ENCODE data around the gene HRH3. TPM values are rescaled to one million over a fixed set of nuclear protein-coding genes. Genes with fewer than 3 reads are reported as not detected.

The HRH3 gene
- polyA plus RNA-seq (2013, experiment 1 of 4): 3.1 TPM
- polyA plus RNA-seq (2013, experiment 2 of 4): 3.9 TPM
- 2.7 TPM for polyA plus RNA-seq (2013, experiment 3 of 4)
- polyA plus RNA-seq (2013, experiment 4 of 4): 2.6 TPM

DNA sequence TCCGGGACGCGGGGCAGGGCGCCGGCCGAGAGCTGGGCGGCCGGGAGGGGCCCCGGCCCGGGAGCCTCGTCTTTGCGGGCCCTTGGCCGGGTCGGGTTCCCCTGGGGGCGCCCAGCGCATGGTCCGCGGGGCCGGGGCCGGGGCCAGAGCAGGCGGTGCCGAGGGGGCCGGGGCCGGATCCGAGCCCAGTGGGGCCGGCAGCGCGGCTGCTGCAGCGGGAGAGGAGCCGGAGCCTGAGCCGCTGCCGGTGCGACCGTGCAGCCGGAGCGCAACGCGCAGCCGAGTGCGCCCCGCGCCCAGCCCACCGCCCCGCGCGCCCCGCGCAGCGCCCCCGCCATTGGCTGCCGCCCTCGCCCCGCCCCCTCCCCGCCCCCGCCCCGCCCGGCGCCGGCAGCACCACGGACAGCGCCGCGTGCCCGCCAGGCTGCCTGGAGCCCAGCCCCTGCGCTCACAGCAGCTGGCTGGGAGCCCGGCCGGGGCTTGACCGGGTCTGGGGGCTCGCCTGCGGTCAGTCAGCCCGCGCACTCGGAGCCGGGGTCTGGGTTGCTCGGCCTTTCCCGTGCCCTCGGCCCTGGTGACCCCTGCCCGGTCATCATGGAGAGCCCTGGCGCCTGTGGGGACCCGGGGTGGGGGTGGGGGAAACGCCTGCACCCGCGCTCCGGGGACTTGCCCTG is at the start of gene HRH3:
TSS of gene HRH3 (minus strand) at position 287 of the 674 bp plus-strand sequence. CDS start 308 bp downstream, outside the sequence.
- WGBS, 2 experiments: 1% methylated on average over 84 of the region's 84 CpGs
- Histone ChIP-seq H3K27me3 (ENCODE audit: control insufficient read depth, insufficient read depth, low read length, poor library complexity, severe bottlenecking) (peaks cover 95% of the 10 kb centered on the region), H3K36me3 (ENCODE audit: control insufficient read depth, insufficient read depth, low read length) (no peaks in the 10 kb centered on the region), H3K4me1 (ENCODE audit: control insufficient read depth, insufficient read depth, low read length) (peaks cover 24% of the 10 kb centered on the region), H3K4me3 (ENCODE audit: insufficient read depth, low read depth, low read length) (peak within 1 kb of the TSS; percentile 32), H3K27ac (ENCODE audit: insufficient read depth, low read depth, low read length, poor library complexity, severe bottlenecking) (no peak within 1 kb of the TSS), H3K9me3 (ENCODE audit: control insufficient read depth, low read length) (no peaks in the 10 kb centered on the region)

DNA sequence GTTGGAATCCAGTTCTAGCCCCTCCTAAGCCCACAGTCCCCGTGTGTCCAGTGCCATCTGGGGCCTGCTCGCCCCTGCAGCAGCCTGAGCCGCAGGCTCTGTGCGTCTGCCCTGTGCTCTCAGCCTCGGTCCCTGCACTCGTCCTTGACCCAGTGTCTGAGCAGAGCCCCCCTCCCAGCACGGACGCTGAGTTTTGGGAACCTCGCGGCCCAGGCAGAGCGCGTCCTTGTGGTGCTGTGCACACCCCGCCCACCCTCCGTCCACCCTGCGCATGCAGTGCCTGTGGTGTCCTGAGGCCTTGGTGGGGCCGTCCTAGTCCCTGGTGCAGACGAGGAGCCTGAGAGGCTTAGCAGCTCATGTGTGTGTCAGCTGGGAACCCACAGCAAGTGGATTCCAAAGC is 49.8 kb upstream of the HRH3 start:
- Histone ChIP-seq H3K4me1 (ENCODE audit: control insufficient read depth, insufficient read depth, low read length) (no peaks in the 10 kb centered on the region), H3K36me3 (ENCODE audit: control insufficient read depth, insufficient read depth, low read length) (peaks cover 26% of the 10 kb centered on the region), H3K27me3 (ENCODE audit: control insufficient read depth, insufficient read depth, low read length, poor library complexity, severe bottlenecking) (no peaks in the 10 kb centered on the region), H3K9me3 (ENCODE audit: control insufficient read depth, low read length) (no peaks in the 10 kb centered on the region), H3K4me3 (ENCODE audit: insufficient read depth, low read depth, low read length) (no peak overlapping the region), H3K27ac (ENCODE audit: insufficient read depth, low read depth, low read length, poor library complexity, severe bottlenecking) (no peak overlapping the region)
- WGBS, 2 experiments: 93 to 96% methylated on average over 17 of the region's 17 CpGs

DNA sequence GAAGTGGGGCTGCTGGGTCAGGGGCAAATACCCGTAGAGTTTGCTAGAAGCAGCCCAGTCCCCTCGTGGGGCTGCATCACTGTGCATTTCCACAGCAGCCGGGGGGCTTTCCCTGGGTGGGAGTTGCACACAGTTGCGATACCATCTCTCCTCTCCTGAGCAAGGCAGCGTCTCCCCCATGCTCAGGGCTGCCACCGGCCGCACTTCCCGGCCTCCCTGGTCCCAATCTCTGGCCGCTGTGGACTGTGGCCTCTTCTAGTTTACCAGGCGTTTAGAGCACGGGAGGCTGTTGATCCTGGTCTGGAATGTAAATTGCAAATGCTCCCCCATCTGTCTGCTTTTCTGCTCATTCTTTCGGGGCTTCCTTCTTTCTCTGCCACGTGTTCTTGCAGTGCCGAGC is 49.3 kb upstream of the HRH3 start:
- H3K9me3 ChIP-seq (ENCODE audit: control insufficient read depth, low read length): no peaks in the 10 kb centered on the region
- H3K4me1 ChIP-seq (ENCODE audit: control insufficient read depth, insufficient read depth, low read length): no peaks in the 10 kb centered on the region
- H3K27me3 ChIP-seq (ENCODE audit: control insufficient read depth, insufficient read depth, low read length, poor library complexity, severe bottlenecking): no peaks in the 10 kb centered on the region
- H3K4me3 ChIP-seq (ENCODE audit: insufficient read depth, low read depth, low read length): no peak overlapping the region
- 88 to 91% methylated on average over 14 of the region's 14 CpGs for WGBS, 2 experiments
- peaks cover 28% of the 10 kb centered on the region for H3K36me3 ChIP-seq (ENCODE audit: control insufficient read depth, insufficient read depth, low read length)
- no peak overlapping the region for H3K27ac ChIP-seq (ENCODE audit: insufficient read depth, low read depth, low read length, poor library complexity, severe bottlenecking)

- H3K36me3 ChIP-seq (ENCODE audit: control insufficient read depth, insufficient read depth, low read length): peaks cover 26% of the 10 kb centered on the region
- H3K9me3 ChIP-seq (ENCODE audit: control insufficient read depth, low read length): no peaks in the 10 kb centered on the region
- no peaks in the 10 kb centered on the region for H3K27me3 ChIP-seq (ENCODE audit: control insufficient read depth, insufficient read depth, low read length, poor library complexity, severe bottlenecking)
- WGBS, 2 experiments: 81% methylated on average over 7 of the region's 7 CpGs
- no peaks in the 10 kb centered on the region for H3K4me1 ChIP-seq (ENCODE audit: control insufficient read depth, insufficient read depth, low read length)
- H3K4me3 ChIP-seq (ENCODE audit: insufficient read depth, low read depth, low read length): no peak overlapping the region
- no peak overlapping the region for H3K27ac ChIP-seq (ENCODE audit: insufficient read depth, low read depth, low read length, poor library complexity, severe bottlenecking)
Observed at GRCh38 chr20:62268228-62268900, 48.3 kb upstream of the HRH3 start.

- 90 to 96% methylated on average over 8 to 10 of the region's 10 CpGs for WGBS, 2 experiments
- H3K27me3 ChIP-seq (ENCODE audit: control insufficient read depth, insufficient read depth, low read length, poor library complexity, severe bottlenecking): no peaks in the 10 kb centered on the region
- no peak overlapping the region for H3K4me3 ChIP-seq (ENCODE audit: insufficient read depth, low read depth, low read length)
- no peak overlapping the region for H3K27ac ChIP-seq (ENCODE audit: insufficient read depth, low read depth, low read length, poor library complexity, severe bottlenecking)
- no peaks in the 10 kb centered on the region for H3K4me1 ChIP-seq (ENCODE audit: control insufficient read depth, insufficient read depth, low read length)
- peaks cover 20% of the 10 kb centered on the region for H3K36me3 ChIP-seq (ENCODE audit: control insufficient read depth, insufficient read depth, low read length)
- H3K9me3 ChIP-seq (ENCODE audit: control insufficient read depth, low read length): no peaks in the 10 kb centered on the region
Observed at GRCh38 chr20:62267543-62267942, 47.5 kb upstream of the HRH3 start.

DNA sequence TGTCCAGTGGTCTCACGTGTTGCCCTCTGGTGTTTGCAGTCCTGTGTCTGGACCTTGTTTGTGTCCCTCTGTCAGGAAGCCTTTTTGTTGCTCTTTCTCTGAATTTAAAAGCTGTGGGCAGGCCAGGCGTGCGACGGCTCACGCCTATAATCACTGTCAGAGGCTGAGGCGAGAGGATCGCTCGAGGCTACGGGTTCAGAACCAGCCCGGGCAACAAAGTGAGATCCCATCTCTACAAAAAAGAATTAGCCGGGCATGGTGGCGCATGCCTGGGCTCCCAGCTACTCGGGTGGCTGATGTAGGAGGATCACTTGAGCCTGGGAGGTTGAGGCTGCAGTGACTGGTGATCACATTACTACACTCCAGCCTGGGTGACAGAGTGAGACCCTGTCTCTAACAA is 46.8 kb upstream of the HRH3 start:
- Histone ChIP-seq H3K27me3 (ENCODE audit: control insufficient read depth, insufficient read depth, low read length, poor library complexity, severe bottlenecking) (no peaks in the 10 kb centered on the region), H3K9me3 (ENCODE audit: control insufficient read depth, low read length) (no peaks in the 10 kb centered on the region), H3K27ac (ENCODE audit: insufficient read depth, low read depth, low read length, poor library complexity, severe bottlenecking) (no peak overlapping the region), H3K36me3 (ENCODE audit: control insufficient read depth, insufficient read depth, low read length) (peaks cover 21% of the 10 kb centered on the region), H3K4me1 (ENCODE audit: control insufficient read depth, insufficient read depth, low read length) (no peaks in the 10 kb centered on the region), H3K4me3 (ENCODE audit: insufficient read depth, low read depth, low read length) (no peak overlapping the region)
- WGBS, 2 experiments: 94 to 95% methylated on average over 13 of the region's 13 CpGs

DNA sequence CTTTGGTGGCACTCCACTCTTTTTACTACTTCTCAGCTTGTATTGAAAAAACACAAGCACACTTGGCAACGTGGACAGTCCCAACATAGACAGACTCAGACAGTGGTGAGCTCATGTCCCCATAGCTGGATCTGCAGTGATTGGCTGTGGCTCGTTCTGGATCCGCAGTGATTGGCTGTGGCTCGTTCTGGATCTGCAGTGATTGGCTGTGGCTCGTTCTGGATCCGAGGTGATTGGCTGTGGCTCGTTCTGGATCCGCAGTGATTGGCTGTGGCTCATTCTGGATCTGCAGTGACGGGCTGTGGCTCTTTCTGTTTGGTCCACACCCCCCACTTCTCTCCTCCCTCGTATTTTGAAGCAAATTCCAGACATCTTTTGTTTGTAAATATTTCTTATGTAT is 46.3 kb upstream of the HRH3 start:
- Histone ChIP-seq H3K36me3 (ENCODE audit: control insufficient read depth, insufficient read depth, low read length) (peaks cover 21% of the 10 kb centered on the region), H3K9me3 (ENCODE audit: control insufficient read depth, low read length) (no peaks in the 10 kb centered on the region), H3K4me1 (ENCODE audit: control insufficient read depth, insufficient read depth, low read length) (no peaks in the 10 kb centered on the region), H3K27ac (ENCODE audit: insufficient read depth, low read depth, low read length, poor library complexity, severe bottlenecking) (no peak overlapping the region), H3K4me3 (ENCODE audit: insufficient read depth, low read depth, low read length) (no peak overlapping the region), H3K27me3 (ENCODE audit: control insufficient read depth, insufficient read depth, low read length, poor library complexity, severe bottlenecking) (no peaks in the 10 kb centered on the region)
- 95% methylated on average over 9 of the region's 10 CpGs for WGBS, 2 experiments

DNA sequence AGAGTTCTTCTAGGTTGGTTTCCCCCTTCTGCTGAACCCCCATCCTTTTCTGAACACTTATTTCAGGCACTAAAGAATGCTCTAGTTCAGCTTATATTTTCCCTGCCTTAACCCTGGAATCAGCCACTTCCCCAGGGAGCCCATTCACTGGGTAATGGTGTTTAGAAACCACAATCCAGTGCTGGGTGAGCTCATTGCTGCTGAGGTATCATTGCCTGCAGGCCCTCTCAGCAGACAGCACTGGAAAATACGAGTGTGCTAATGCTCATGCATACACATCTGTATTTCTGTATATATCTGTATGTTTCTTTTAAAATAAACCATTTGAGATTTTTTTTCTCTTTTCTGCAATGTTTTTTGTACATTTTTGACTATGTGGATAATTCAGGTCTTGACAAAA is 45.3 kb upstream of the HRH3 start:
- no peaks in the 10 kb centered on the region for H3K27me3 ChIP-seq (ENCODE audit: control insufficient read depth, insufficient read depth, low read length, poor library complexity, severe bottlenecking)
- H3K9me3 ChIP-seq (ENCODE audit: control insufficient read depth, low read length): no peaks in the 10 kb centered on the region
- WGBS, 2 experiments: 90% methylated on average over 1 of the region's 1 CpG; no CpG with 5 or more reads in 1 of the 2 experiments
- H3K27ac ChIP-seq (ENCODE audit: insufficient read depth, low read depth, low read length, poor library complexity, severe bottlenecking): no peak overlapping the region
- H3K36me3 ChIP-seq (ENCODE audit: control insufficient read depth, insufficient read depth, low read length): peaks cover 21% of the 10 kb centered on the region
- no peak overlapping the region for H3K4me3 ChIP-seq (ENCODE audit: insufficient read depth, low read depth, low read length)
- no peaks in the 10 kb centered on the region for H3K4me1 ChIP-seq (ENCODE audit: control insufficient read depth, insufficient read depth, low read length)

DNA sequence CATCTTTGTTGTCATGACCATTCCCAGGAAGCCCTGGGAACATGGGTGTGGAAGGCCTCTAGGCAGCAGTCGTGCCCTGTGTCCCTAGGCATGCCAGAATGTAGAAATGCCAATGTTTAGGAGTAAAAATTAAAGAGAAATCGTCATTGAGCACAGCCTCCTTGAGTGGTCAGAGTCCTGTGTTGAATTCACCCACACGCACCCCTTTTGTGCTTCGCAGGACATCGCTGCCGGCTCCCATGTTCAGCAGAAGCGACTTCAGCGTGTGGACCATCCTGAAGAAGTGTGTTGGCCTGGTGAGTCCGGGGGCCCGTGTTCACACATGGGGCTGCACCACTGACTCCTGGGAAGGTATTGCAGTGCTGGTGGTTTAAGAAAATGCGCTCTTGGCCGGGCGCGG is 43.3 kb upstream of the HRH3 start:
- H3K4me1 ChIP-seq (ENCODE audit: control insufficient read depth, insufficient read depth, low read length): no peaks in the 10 kb centered on the region
- peaks cover 21% of the 10 kb centered on the region for H3K36me3 ChIP-seq (ENCODE audit: control insufficient read depth, insufficient read depth, low read length)
- H3K9me3 ChIP-seq (ENCODE audit: control insufficient read depth, low read length): no peaks in the 10 kb centered on the region
- H3K27ac ChIP-seq (ENCODE audit: insufficient read depth, low read depth, low read length, poor library complexity, severe bottlenecking): no peak overlapping the region
- no peaks in the 10 kb centered on the region for H3K27me3 ChIP-seq (ENCODE audit: control insufficient read depth, insufficient read depth, low read length, poor library complexity, severe bottlenecking)
- H3K4me3 ChIP-seq (ENCODE audit: insufficient read depth, low read depth, low read length): no peak overlapping the region
- 94 to 95% methylated on average over 14 of the region's 14 CpGs for WGBS, 2 experiments

- Histone ChIP-seq H3K4me1 (ENCODE audit: control insufficient read depth, insufficient read depth, low read length) (no peaks in the 10 kb centered on the region), H3K9me3 (ENCODE audit: control insufficient read depth, low read length) (no peaks in the 10 kb centered on the region), H3K27me3 (ENCODE audit: control insufficient read depth, insufficient read depth, low read length, poor library complexity, severe bottlenecking) (no peaks in the 10 kb centered on the region), H3K36me3 (ENCODE audit: control insufficient read depth, insufficient read depth, low read length) (peaks cover 21% of the 10 kb centered on the region), H3K27ac (ENCODE audit: insufficient read depth, low read depth, low read length, poor library complexity, severe bottlenecking) (no peak overlapping the region), H3K4me3 (ENCODE audit: insufficient read depth, low read depth, low read length) (no peak overlapping the region)
- WGBS, 2 experiments: 93 to 94% methylated on average over 10 of the region's 10 CpGs
Observed at GRCh38 chr20:62262064-62262463, 42.0 kb upstream of the HRH3 start.

All from ectodermal cell (in vitro differentiated cells).